Stimulated activated CD8-positive, alpha-beta memory T cell treated with anti-CD3 and anti-CD28 coated beads, Interleukin-12 subunit alpha, Interleukin-12 subunit beta, amount 100 ng/mL, for 4 hours (primary cell): ENCODE results near the gene ABCA7.
A peak's percentile ranks its signal among the peaks of the same experiment; 100 is the strongest.

Source experiments
- DNase-seq: peaks from one replicate; pipeline ENCODE4 v3.0.0-alpha.2; 2020; ENCODE audit warnings: low read depth

Gene ABCA7

DNA sequence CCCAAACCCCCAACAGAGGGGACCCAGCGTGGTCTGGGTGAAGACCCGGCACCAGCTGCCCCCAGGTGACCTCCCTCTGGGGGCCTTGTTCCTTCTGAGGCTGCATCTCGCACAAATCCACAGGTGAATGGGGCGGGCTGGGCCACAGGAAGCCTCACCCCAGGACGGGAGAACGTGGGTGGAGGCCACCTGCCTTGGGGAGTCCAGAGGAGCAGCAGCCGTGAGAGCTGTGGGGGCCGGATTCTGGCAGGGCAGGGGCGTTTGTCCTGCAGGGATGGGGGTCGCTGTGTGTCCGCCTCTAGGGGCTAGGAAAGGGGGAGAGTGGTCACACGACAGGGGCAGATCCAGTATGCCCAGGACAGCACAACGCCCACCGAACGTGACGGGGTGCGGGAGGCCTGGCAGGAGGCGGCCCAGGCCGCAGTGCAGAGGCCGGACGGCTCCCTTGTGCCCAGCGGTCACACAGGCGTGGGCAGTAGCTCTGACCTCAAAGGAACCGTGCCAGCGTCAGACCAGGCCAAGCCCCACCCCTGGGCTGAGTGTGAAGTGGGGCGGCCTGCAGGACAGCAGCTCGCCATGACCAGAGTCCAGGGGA lies 48.6 kb downstream of the ABCA7 start:
- DNase-seq = no peak

DNA sequence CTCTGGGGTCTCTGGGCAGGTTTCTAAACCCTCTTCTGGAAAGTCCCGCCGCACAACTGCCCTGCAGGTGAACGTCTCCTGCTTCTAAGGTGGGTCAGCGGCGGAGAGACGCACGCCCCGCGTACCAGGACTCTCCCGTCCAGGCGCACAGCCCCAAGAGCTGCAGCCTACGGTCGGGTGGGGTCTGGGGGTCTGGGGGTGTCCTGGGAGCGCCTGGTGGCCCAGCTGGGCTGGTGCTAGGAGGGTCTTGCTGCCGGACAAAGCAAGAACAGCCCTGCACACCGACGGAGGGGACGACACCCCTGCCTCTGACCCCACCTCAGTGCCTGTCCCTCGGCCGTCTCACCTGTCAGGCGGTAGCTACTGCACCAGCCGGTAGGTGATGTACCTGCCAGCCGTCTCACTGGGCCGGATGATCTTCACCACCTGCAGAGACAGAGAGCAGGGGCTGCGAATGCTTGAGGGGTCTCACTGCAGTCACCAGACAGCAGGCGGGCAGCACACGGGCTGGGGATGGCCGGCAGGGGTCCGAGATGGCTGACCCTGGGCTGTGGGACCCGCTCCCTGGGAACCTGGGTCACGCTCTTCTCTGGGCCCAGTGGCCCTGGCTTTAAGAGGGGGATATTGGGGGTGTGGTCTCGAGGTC lies 49.3 kb downstream of the ABCA7 start:
- no peak for DNase-seq

- DNase-seq = no peak
Measured at GRCh38 chr19:1089891-1090290, 50.0 kb downstream of the ABCA7 start.

DNA sequence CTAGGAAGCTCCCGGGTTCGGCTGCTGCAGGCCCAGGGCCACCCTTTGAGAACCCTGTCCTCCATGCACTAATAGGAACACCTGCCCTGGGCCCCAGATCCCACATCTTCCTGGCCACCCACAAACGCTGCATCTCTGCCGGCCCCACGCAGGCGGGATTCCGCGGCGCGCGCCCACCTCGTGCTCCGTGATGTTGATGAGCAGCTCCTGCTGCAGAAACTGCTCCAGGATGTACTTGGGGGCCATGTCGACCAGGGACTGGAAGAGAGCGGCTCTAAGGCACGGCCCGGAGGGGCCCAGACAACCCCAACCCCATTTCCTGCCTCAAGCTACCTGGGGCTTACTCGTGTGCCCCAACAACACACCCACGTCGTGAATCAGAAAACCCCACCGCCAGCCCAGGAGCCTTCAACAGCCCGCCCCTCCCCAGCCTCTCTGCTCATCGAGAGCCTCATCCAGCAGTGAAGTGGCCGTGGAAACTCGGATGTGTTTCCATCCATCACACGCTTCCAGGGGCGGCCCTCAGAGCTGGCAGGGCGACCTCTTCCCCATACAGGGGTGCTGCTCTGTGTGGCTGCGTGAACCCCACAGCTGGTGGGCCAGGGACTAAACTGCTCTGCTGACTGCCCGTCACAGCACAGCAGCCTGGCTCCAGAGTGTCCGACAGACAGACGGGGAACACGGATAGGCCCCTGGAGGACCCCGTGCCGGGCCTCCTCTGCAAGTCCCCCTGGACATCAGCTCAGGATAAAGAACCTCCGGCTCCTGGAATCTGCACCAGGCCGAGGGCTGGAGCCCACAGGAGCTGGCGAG lies 51.0 kb downstream of the ABCA7 start:
- no peak for DNase-seq

GRCh38 chr19:1091544-1092175 lies 51.8 kb downstream of the ABCA7 start:
- DNase-seq = no peak

GRCh38 chr19:1093330-1093729 lies 53.4 kb downstream of the ABCA7 start:
- no peak for DNase-seq

GRCh38 chr19:1093811-1094553 lies 54.1 kb downstream of the ABCA7 start:
- no peak for DNase-seq

GRCh38 chr19:1094655-1094977 lies 54.7 kb downstream of the ABCA7 start:
- DNase-seq = no peak

DNA sequence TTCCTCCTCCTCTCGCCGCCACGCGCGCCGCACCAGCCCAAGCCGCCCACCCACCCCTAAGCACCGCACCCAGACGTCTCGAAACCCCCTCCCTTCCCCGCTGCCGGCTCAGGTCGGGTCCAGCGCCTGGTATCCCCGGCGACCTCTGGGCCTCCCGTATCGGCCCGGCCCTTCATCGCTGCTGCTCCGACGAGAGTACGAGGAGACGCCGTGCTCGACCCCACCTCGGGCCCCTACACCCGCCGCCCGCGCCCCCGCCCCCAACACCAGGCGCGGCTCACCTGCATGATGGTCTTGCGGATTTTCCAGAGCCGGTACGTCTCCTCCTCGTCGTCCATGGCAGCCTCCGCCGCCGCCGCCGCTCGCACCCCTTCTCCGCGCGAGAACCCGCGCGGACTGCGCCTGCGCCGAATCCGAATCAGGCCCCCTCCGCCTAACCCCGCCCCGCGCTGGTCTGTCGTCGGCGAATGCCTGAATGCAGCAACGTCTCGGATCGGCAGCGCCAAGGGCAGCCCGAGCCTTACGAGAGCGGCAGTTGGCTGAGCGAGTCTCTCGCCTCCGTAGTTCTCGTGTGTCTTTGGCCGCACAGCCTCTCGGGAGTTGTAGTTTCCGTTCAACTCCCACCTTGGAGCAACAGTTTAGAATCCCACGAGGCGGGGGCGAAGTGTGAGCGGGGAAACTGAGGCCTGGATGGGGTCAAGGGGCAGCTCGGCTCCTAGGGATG lies 55.2 kb downstream of the ABCA7 start, which contains the start of gene POLR2E:
TSS of gene POLR2E (minus strand) at position 398 of the 724 bp plus-strand sequence. CDS start at position 338, 60 bp downstream.
- peak; percentile 96 for DNase-seq

DNA sequence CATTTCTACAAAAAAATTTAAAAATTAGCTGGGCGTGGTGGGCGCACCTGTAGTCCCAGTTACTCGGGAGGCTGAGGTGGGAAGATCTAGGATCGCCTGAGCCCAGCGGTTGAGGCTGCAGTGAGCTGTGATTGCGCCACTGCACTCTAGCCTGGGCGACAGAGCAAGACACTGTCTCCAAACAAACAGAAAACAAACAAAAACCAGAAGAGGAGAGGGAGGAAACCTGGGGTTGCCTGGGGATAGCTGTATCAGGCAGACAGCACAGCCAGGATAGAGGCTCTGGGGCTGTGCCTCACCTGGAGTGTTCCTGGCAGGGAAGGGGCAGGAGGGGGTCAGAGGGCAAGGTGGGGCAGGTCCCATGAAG lies 57.9 kb downstream of the ABCA7 start:
- no peak for DNase-seq

GRCh38 chr19:1098177-1099051 lies 58.5 kb downstream of the ABCA7 start:
- DNase-seq = no peak

DNA sequence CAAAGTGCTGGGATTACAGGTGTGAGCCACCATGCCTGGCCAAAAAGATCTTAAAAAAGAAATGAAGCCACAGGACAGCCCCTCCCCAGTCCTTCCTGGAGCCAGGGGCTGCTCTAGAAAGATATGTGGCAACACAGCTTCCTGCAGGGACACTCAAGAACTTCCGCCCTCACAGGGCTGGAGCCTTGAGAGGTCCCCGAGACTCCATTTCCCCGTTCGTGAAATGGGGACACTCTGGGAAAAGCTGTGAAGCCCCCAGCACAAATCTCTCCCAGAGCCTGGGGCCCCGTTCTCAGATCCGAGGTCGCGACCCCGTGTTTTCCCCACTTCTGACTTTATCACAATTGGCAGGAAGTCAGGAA lies 61.4 kb downstream of the ABCA7 start:
- no peak for DNase-seq

DNA sequence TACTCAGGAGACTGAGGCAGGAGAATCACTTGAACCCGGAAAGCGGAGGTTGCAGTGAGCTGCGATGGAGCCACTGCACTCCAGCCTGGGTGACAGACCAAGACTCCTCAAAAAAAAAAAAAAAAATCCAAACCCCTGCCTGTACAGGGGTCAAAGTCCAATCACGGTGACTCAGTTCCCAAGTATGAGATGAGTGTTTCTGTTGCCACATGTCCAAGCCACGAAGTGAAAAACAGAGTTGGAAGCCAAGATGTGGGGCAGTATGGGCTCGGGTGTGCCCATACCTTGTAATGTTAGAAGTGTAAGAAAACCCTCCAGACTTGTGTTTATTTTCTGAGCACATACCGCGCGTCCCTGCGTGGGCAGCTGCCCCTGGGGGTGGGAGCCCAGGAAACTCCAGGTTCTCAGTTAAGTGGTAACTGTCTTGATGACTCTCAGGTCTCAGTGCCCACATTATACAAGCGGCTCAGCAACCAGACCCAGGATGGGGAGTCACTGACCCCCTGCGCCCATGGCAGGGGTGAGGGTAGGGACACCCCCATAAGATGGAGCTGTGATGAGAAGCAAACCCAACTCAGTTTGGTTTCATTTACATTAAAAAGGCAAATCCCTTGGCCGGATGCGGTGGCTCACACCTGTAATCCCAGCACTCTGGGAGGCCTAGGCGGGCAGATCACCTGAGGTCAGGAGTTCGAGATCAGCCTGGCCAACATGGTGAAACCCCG lies 62.7 kb downstream of the ABCA7 start:
- DNase-seq = peak; percentile 48

- DNase-seq = no peak
Measured at GRCh38 chr19:1103132-1103707, 63.3 kb downstream of the ABCA7 start.

DNA sequence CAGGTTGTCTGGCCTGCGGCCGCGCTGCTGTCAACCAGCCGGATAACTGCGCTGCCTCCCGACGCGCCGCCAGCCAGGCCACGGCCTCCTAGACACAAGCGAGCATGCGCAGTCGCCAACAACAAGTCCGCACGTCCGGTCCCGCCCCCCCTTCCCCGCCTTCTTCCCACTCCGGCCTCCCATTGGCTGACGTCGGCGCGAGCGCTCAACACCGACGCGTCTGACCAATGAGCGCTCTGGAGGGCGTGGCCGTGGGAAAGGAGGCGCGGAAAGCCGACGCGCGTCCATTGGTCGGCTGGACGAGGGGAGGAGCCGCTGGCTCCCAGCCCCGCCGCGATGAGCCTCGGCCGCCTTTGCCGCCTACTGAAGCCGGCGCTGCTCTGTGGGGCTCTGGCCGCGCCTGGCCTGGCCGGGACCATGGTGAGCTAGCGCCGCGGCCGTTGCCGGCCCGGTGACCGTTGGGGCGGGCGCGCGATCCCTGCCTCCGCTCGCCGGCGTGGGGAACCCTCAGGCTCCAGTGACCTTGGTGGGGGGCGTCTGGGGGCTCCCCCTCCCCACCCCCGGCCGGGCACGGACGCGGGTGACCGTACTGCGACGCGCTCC lies 63.9 kb downstream of the ABCA7 start, which contains the start of gene GPX4:
TSS of gene GPX4 (plus strand) at position 287 of the 603 bp plus-strand sequence. CDS start at position 337, 50 bp downstream.
- peak; percentile 96 for DNase-seq

- peak; percentile 75 for DNase-seq
Measured at GRCh38 chr19:1104311-1105007, 64.6 kb downstream of the ABCA7 start.

DNA sequence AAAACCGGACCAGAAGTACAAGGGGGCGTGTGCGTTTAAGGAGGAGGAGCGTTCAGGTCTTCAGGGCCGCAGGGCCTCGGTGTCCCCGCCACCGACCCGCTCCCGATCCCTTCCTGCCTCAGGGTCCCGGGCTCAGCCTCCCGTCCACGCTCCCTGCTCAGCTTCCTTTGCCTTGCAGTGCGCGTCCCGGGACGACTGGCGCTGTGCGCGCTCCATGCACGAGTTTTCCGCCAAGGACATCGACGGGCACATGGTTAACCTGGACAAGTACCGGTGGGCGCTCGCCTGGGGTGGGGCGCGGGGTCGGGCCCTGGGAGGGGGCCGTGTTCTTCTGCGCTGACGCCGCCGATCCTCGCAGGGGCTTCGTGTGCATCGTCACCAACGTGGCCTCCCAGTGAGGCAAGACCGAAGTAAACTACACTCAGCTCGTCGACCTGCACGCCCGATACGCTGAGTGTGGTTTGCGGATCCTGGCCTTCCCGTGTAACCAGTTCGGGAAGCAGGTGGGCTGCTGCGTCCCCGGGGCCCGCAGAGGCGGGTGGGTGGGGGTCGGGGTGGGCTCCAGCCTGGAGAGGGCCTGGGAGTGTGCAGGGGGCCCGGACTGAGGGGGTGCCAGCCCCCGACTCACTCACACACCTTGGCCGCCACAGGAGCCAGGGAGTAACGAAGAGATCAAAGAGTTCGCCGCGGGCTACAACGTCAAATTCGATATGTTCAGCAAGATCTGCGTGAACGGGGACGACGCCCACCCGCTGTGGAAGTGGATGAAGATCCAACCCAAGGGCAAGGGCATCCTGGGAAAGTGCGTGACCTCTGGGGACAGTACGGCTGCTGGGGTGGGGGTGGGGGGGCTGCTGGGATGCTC lies 65.3 kb downstream of the ABCA7 start:
- no peak for DNase-seq
